Neural cell (in vitro differentiated cells): ENCODE data around the gene WDR20. TPM values are rescaled to one million over a fixed set of nuclear protein-coding genes. Genes with fewer than 3 reads are reported as not detected.

Experiments used
- H2AFZ ChIP-seq: fragments of 200-600, 300-800 bp; sonication (generic), shearing (Covaris generic); 2 replicates; pipeline ENCODE4 v1.6.0; 2014; ENCODE audit warnings: low read depth, mild to moderate bottlenecking, antibody characterized with exemption, low read length, moderate library complexity
- H3F3A ChIP-seq: fragments of 200-600 bp; shearing (Covaris generic); 2 replicates; pipeline ENCODE4 v1.6.1; 2016; ENCODE audit warnings: mild to moderate bottlenecking, moderate library complexity, mixed read lengths, antibody characterized with exemption, low read length; ENCODE audit not compliant: insufficient read depth, poor library complexity, severe bottlenecking
- H3K27ac ChIP-seq: fragments of 200-600, 300-800 bp; sonication (generic), shearing (Covaris generic); 2 replicates; pipeline ENCODE4 v1.5.1; 2014; ENCODE audit warnings: mild to moderate bottlenecking, low read length, moderate library complexity
- H3K27me3 ChIP-seq: fragments of 300-800, 200-600 bp; sonication (generic), shearing (Covaris generic); 2 replicates; pipeline ENCODE4 v1.6.0; 2014; ENCODE audit warnings: mild to moderate bottlenecking, low read depth, low read length, moderate library complexity; ENCODE audit not compliant: insufficient read depth
- H3K36me3 ChIP-seq: fragments of 300-800, 200-600 bp; sonication (generic), shearing (Covaris generic); 2 replicates; pipeline ENCODE4 v1.5.1; 2014; ENCODE audit warnings: mild to moderate bottlenecking, antibody characterized with exemption, low read length, moderate library complexity; ENCODE audit not compliant: insufficient read depth
- H3K4me2 ChIP-seq: fragments of 300-800, 200-600 bp; sonication (generic), shearing (Covaris generic); 2 replicates; pipeline ENCODE4 v1.6.0; 2014; ENCODE audit warnings: mild to moderate bottlenecking, low read length
- H3K4me3 ChIP-seq: fragments of 300-800, 200-600 bp; sonication (generic), shearing (Covaris generic); 2 replicates; pipeline ENCODE4 v1.5.1; 2014; ENCODE audit warnings: mild to moderate bottlenecking, low read length, moderate library complexity
- H3K79me2 ChIP-seq: fragments of 200-600 bp; shearing (Covaris generic); replicated peaks from 2 replicates; pipeline ENCODE4 v1.6.0; 2014; ENCODE audit warnings: mild to moderate bottlenecking, low read length, moderate library complexity; ENCODE audit not compliant: insufficient read depth
- H3K9ac ChIP-seq: fragments of 300-800, 200-600 bp; sonication (generic), shearing (Covaris generic); 2 replicates; pipeline ENCODE4 v1.6.1; 2016; ENCODE audit warnings: mild to moderate bottlenecking, low read length, mixed read lengths
- H3K9me2 ChIP-seq: fragments of 200-600 bp; shearing (Covaris generic); 2 replicates; pipeline ENCODE4 v1.6.1; 2016; ENCODE audit warnings: mild to moderate bottlenecking, low read length, mixed read lengths; ENCODE audit not compliant: insufficient read depth
- H3K9me3 ChIP-seq: fragments of 200-600, 300-800 bp; sonication (generic), shearing (Covaris generic); 2 replicates; pipeline ENCODE4 v1.6.1; 2016; ENCODE audit warnings: mild to moderate bottlenecking, mixed run types, low read length, moderate library complexity, mixed read lengths
- H4K20me1 ChIP-seq: fragments of 200-600 bp; shearing (Covaris generic); 2 replicates; pipeline ENCODE4 v1.6.1; 2016; ENCODE audit warnings: mild to moderate bottlenecking, mixed run types; ENCODE audit not compliant: insufficient read depth
- CTCF ChIP-seq: fragments of 450-650 bp; IDR thresholded peaks from 2 replicates; pipeline ENCODE4 v1.5.1; 2014; ENCODE audit warnings: antibody characterized with exemption, mild to moderate bottlenecking, moderate library complexity; ENCODE audit not compliant: poor library complexity, severe bottlenecking
- EP300 ChIP-seq: fragments of 450-650 bp; conservative IDR thresholded peaks from 2 replicates; pipeline ENCODE4 v1.6.1; 2014; ENCODE audit warnings: antibody characterized with exemption, mild to moderate bottlenecking, moderate library complexity; ENCODE audit not compliant: poor library complexity, severe bottlenecking
- EZH2 ChIP-seq: fragments of 200-600, 300-800 bp; shearing (Covaris generic), sonication (generic); IDR thresholded peaks from 2 replicates; pipeline ENCODE4 v1.6.1; 2014; ENCODE audit warnings: antibody characterized with exemption, low read length, borderline replicate concordance, mild to moderate bottlenecking; ENCODE audit not compliant: insufficient read depth, poor library complexity, severe bottlenecking
- MXI1 ChIP-seq: fragments of 450-650 bp; conservative IDR thresholded peaks from 2 replicates; pipeline ENCODE4 v1.6.1; 2014; ENCODE audit warnings: antibody characterized with exemption, mild to moderate bottlenecking; ENCODE audit not compliant: poor library complexity, severe bottlenecking
- POLR2AphosphoS5 ChIP-seq: IDR thresholded peaks from 2 replicates; pipeline ENCODE4 v1.6.1; 2012
- RAD21 ChIP-seq: fragments of 450-650 bp; conservative IDR thresholded peaks from 2 replicates; pipeline ENCODE4 v1.6.1; 2014; ENCODE audit warnings: antibody characterized with exemption, mild to moderate bottlenecking, moderate library complexity
- REST ChIP-seq: IDR thresholded peaks from 2 replicates; pipeline ENCODE4 v1.6.1; 2012; ENCODE audit warnings: borderline replicate concordance
- SMC3 ChIP-seq: fragments of 450-650 bp; conservative IDR thresholded peaks from 2 replicates; pipeline ENCODE4 v1.6.1; 2014; ENCODE audit warnings: antibody characterized with exemption, mild to moderate bottlenecking, moderate library complexity; ENCODE audit not compliant: poor library complexity
- TAF1 ChIP-seq: IDR thresholded peaks from 2 replicates; pipeline ENCODE4 v1.6.1; 2012; ENCODE audit warnings: low read depth
- polyA plus RNA-seq: library from polyadenylated mRNA; depleted of rRNA; stranded (reverse); fragments of >200 nt; gene quantifications from 2 replicates; pipeline ENCODE4 v1.2.3, GENCODE V29; 2014

Gene WDR20
- polyA plus RNA-seq, 1 donor from 2014 or later, result 28.6 TPM

GRCh38 chr14:102181187-102181586 is 41.5 kb downstream of the WDR20 start:
- no peaks in the 10 kb centered on the region for H3K27me3 ChIP-seq
- peaks cover 10% of the 10 kb centered on the region for H3F3A ChIP-seq
- no peaks in the 10 kb centered on the region for H3K9me3 ChIP-seq
- no peaks in the 10 kb centered on the region for H3K9me2 ChIP-seq
- no peak overlapping the region for H3K4me3 ChIP-seq
- no peaks in the 10 kb centered on the region for H4K20me1 ChIP-seq
- no peaks in the 10 kb centered on the region for H3K36me3 ChIP-seq
- H3K27ac ChIP-seq, result no peak overlapping the region
- no peak overlapping the region for H3K4me2 ChIP-seq
- H2AFZ ChIP-seq, result no peak overlapping the region
- TF ChIP-seq TAF1 (no peak), MXI1 (no peak), POLR2AphosphoS5 (no peak), SMC3 (no peak), REST (no peak), EZH2 (no peak), EP300 (no peak), CTCF (no peak), RAD21 (no peak)
- no peak overlapping the region for H3K9ac ChIP-seq
- H3K79me2 ChIP-seq, result peaks cover 25% of the 10 kb centered on the region

GRCh38 chr14:102182190-102182589 is 42.5 kb downstream of the WDR20 start:
- no peak overlapping the region for H3K9ac ChIP-seq

More at GRCh38 chr14:102182190-102182589, 42.5 kb downstream of the WDR20 start:
- Histone ChIP-seq H3K27me3 (no peaks in the 10 kb centered on the region), H3K4me2 (no peak overlapping the region), H2AFZ (no peak overlapping the region), H3K9me2 (no peaks in the 10 kb centered on the region), H4K20me1 (no peaks in the 10 kb centered on the region), H3K79me2 (peaks cover 29% of the 10 kb centered on the region), H3K36me3 (no peaks in the 10 kb centered on the region), H3K9me3 (no peaks in the 10 kb centered on the region), H3F3A (peaks cover 10% of the 10 kb centered on the region), H3K4me3 (no peak overlapping the region), H3K27ac (no peak overlapping the region)
- TF ChIP-seq RAD21 (no peak), SMC3 (no peak), EP300 (no peak), EZH2 (no peak), REST (no peak), MXI1 (no peak), POLR2AphosphoS5 (no peak), TAF1 (no peak), CTCF (no peak)
